IPS DF 4.7 (cell line): Measurements from ENCODE around the gene POLD3.

Source experiments
- DNase-seq: peaks from one replicate; pipeline ENCODE4 v3.0.0-alpha.2; 2013; ENCODE audit warnings: low spot score; ENCODE audit errors: extremely low read depth

The POLD3 gene

DNA sequence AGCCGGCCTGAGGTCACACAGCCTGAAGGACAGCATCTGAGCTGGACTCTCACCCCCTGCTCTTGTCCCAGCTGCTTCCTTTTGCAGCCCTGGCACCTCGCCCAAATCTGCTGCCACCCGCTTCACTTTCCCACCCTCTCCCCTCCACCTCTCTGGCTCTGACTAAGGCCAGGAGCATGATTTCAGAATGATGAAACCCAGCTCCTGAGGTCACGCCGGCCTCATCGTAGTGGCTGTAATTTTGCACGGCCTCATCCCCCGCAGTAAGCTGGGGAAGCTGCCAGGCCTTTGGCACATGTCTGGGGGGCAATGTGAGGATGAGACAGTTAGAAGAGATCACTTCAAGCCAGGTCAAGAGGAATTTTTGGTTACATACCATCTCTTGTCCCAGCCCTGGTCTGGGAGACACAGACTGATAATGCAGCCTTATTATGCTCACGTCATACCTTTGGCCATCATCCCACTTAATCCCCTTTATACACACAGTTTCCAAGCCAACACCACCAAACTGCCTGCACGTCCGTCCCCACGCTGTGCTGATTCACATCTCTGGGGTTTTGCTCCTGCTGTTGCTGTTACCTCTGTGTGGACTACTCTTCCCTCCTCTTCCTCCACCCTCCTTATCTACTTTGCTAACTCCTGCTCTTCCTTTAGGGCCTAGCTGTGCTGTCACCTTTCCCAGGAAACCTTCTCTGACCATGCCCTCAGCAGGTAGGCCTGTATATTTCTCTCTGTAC lies 80.7 kb downstream of the POLD3 start:
- no peak for DNase-seq

DNA sequence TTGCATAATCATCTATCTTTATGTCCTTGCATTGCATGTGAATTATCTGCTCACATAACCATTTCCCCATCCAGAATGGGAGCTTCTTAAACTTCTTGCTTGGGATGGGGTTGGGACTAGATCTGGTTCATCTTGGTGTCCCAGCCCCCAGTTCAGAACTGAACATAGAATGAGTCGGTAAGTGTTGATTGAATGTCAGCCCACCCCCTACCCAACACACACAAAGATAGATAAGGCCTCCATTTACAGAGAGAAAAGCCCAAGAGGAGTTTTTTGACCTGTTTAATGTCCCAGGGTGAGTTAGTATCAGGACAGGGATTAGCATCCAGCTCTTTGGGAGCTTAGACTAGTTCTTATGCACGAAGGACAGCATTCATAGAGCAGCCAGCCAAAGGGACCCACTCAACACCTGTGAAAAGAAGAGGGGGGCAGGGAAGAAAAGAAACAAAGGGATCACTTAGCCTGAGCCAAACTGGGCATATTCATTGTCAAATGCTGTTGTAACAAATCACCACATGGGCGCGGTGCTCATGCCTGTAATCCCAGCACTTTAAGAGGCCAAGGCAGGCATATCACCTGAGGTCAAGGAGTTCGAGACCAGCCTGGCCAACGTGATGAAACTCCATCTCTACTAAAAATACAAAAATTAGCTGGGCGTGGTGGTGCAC lies 81.4 kb downstream of the POLD3 start:
- DNase-seq: no peak

DNA sequence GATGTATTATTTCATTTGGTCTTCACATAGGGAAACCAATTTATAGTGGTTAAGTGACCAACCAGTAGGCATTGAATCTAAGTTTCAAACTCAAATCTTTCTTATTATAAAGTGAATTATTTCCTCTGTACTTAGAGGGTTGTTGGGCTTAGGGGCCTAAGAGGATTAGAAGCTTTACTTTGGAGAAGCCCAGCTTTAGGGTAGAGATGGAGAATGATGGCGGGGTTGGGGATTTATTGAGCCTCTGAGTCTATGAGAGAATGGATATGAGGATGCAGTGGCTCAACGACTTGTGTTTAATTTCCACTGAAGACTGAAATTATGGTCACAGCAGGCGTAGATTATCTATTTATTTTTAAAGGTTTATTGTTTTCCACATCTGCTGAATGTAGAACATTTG lies 83.4 kb downstream of the POLD3 start:
- no peak for DNase-seq

DNA sequence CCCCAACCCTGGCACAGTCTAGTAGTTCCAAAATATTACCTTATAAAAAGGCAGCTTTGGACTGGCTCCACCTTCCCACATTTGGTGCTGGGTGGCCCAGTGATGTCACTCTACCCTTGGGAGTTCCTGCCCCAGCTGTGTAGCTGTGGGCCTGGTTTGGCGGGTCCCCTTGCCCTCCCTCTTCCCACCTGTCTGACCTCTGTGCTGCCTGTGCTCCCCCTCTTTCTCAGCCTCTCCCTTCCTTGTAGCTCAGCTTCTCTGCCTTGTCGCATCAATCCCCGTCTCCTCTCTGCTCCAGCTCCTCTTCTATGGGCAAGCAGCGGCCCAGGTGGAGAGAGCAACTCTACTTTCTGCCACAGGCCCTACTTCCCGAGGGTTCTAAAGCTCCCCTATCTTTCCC lies 84.2 kb downstream of the POLD3 start:
- no peak for DNase-seq

DNA sequence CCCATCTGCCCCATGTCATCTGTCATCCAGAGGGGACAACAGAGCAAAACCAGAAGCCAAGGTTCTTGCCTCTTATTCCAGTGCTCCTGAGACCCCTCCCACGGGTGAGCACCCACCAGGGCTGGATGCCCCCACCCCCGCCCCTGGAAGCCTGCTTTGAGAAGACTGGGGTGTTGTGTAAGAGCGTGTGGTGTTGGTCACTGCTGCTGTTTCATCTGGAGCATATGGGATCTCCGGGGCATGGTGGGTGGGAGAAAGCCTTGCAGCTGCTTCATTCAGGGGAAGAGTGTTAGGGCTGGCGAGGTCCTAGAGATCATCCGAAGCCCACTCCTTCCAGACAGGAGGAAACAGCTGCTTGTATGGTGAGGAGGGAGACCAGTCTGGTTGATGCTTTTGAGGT lies 84.7 kb downstream of the POLD3 start:
- no peak for DNase-seq

DNA sequence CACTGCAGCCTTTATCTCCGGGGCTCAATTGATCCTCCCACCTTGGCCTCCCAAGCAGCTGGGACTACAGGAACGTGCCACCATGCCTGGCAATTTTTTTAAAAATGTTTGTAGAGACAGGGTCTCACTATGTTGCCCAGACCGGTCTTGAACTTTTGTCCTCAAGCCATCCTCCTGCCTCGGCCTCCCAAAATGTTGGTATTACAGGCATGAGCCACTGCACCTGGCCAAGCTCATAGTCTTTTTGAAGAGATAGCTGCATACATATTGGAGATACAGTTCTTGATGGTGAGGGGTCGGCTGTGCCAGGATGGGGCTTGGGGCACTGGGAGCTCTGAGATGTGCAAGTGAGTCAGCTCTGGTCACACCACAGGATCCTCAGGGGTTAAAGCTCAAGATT lies 85.7 kb downstream of the POLD3 start:
- no peak for DNase-seq

DNA sequence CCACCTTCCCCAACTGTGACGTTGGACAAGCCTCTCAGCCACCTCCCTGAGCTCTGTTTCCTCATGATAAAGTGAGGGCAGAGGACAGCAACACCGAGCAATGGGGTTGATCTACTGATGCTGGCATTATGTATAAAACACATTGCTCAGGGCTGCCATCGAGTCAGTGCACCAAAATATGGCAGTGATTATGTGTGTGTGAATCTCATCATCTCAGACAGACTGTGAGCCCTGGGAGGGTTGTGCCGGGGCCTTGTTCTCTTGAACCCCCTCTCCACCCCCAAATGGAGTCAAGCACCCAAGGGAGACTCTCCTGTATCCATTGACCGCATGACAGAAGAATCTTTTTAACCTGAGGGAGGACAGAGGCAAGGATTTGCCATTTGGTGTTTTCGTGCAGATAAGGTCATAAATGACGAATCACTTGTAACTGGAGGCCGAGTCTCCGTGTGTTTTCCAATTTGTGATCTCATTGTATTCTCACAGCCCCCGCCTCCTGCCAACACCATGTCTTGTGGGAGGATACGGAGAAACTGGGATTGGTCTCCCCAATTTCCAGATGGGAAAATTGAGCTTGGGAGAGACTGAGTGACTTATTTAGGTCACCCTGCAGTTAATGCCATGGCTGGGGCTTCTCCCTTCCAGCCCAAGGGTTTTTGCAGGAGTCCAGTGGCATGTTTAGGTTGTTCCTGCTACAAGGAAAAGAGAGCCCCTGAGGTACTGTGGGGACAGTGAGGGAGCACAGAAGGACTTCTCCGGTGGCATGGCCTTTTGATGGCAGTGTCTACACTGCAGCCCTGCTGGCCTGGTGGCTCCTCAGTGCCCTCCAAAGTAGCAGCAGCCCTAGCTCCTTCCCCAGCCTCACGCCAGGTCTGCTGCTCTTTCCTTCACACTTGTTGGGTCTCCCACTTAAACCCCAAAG lies 86.5 kb downstream of the POLD3 start:
- no peak for DNase-seq

DNA sequence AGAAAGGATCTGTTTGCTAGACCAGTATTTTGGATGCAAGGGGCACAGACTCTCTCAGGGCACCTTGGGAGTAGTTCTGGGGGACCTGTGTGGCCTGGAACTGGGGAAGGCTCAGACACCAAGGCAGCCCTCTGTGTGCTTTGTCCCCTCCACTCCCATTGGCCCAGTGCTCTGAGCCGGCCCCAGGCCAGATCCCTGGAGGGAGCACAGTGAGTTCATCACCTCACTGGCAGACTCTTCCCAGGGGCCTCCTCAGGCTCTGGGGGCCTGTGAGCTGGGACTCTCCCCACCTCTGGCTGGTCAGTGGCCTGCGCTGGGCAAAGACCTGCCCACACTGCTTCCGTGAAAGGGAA lies 87.1 kb downstream of the POLD3 start:
- DNase-seq: no peak

DNA sequence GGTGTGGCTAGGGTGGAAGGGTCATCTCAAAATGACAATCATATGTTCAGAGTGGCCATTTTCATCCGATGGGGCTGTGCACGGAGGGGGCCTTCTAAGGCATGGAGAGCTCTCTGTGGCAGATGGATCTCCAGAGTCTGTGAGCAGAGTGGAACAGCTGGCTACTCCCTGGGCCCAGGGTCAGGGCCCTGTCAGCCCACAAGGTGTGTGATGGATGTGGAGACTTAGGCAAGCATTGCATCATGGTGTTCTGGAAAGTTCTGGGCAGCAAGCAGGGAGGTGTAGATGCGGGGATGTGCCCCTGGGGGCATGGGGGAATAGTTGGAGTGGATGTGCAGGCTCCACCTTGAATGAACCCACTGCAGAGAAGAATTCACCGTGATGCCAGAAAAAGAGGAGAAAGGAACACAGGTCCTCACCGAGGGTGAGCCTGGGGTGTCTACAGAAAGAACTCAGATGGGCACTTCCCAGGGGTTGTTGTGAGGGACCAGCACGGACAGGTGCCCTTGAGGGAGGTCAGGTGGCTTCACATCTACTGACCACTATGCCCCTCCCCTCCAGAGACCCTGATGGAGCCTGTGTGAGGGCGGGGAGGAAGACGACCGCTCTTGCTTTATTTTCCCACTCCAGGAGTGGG lies 87.8 kb downstream of the POLD3 start:
- DNase-seq: no peak

DNA sequence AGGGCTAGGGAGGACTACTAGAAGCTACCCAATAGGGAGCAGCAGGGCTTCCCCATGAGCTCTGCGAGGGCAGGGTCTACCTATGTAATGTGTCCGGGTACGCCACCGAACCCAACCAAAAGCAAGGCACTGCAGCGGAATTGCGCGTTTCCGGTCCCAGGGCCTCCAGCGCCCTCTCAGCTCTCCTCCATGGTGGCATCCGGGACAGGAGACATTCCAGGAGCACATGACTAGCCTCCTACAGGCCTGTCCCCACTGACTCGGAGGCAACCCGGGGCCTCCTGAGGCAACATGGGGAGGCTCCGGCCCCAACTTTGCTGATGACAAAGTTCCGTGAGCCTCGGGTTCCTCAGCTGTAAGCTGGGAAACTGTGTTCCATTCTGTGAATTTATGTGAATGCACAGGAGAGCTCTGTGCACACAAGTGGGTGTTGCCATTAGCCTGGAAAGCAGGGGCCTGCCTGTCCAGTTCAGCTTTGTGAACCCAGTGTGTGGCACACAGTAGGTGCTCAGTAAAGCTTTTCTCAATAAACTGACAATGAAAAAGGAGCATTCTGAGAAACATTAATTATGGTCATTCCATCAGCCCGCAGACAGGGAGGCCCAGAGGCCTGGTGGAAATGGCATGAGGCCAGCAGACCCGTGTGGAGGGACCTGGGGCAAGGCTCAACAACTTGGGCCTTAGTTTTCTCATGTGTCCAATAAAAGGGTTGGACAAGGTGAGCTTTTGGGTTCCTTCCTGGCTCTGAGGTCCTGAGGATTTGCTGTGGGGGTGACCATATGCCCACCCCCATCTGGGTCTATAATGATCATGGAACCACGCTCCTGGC lies 88.5 kb downstream of the POLD3 start:
- no peak for DNase-seq

DNA sequence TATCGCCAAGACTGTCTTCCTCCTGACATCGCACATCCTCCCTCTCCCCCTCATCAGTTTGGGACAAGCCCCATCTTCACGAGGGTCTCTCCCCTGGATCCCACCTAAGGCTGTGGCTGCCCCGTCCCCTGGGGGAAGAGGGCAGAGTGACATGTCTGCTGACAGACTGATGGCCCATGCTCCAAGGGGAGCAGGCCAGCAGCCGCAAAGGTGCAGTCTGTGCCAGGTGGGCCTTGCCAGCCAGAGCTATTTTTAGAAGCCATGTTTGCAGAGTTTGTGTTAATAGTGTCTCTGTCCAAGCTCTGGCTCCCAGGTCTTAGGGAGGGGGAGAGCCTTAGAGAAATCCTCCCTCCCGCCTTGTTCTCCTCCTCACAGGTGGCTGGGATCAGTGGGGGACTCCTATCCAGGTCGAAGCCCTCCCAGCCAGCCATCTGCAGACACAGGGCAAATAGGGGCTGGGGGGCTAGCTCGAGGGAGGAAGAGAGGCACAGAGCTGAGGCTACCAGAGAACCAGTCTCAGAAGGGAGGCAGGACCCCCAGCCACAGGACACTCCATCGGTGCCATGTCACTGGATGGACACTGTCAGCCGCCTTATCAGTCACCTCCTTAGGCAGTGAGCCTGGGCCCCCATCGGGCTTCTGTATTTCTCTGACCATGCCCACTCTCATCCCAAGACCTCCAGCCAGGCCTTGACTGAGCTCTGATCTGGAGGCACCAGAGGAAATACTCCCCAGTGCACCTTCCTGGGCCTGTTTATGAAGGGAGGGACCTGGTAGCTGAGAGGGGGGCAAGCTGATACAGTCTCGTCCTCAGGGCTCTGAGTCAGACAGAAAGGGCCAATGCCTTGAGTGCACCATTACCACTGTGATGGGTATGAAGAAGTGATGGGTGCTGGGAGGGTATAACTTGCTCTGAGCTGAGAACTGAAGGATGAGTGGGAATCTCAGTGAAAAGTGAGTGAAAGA lies 89.6 kb downstream of the POLD3 start:
- DNase-seq: no peak

DNA sequence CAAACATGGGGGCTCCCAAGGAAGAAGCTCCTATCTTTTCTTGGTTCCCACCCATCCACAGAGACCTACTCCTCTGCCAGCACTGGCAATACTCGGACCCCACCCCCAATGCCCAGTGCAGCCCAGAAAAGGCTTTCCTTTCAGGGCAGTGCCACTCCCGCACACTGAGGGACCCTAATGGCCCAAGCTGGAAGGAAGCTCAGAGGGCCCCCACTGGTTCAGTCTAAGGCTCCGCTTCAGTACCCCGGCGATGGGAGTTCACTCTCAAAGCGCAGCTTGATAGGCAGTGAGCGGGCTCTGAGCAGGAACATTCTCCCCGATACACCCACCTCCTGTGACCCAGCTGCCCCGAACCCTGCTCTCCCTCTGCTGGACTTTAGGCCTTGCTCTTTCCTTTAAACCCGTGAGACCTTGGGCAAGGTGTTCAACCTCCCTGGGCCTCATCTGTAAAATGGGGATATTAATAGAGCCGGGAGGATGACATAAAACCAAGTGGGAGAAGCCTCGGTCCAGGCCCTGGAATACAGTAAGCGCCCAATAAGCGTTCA lies 90.4 kb downstream of the POLD3 start:
- no peak for DNase-seq

DNA sequence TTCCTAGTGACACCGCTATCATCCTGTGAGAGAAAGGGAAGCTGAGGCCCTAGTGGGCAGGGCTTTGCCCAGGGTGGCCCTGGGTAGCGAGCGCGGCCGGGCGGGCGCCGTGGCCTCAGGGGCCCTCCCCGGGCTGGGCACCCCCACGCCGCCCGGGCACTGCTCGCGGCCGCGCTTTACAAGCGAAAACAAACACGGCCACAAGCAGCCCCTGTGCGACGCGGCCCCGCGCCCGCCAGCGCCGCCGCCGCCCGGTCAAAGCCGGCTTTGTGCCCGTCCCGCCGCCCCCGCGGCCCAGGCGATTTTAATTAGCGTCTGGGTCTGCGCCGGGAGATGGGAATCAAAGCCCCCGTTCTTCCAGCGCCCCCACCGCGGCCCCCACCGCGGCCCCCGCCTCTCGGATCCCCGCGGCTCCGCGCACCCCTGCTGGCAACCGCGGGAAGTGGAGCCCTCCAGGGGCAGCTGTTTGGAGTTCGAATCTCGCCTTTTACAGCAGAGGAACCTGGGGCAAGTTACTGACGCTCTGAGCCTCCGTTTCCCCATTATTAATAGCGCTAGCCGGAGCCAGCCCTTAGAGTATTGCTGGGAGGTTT lies 91.0 kb downstream of the POLD3 start:
- DNase-seq: no peak

DNA sequence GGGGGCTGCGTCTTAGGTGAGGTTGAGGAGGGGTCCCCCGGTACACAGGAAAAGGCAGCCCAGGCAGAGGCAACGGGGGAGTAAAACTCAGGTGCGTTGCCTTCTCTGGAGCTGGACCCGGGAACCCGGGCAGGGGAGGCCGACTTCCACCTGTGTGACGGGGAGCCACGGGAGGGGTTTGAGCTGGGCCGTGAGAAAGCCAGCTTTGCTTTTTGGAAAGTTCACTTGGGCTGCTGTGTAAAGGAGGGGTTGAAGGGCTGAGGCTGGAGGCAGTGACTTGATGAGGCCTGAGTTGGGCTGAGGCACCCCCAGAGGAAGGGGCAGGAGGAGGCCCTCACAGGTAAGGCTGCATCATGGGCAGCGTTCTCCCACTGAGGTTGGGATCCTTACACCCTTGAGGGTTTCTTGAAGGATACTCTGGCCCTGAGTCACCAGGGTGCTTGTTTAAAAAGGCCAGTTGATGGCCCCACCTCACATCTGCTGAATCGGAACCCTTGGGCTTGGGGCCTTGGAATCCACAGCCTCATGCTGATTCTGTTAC lies 91.6 kb downstream of the POLD3 start:
- no peak for DNase-seq

DNA sequence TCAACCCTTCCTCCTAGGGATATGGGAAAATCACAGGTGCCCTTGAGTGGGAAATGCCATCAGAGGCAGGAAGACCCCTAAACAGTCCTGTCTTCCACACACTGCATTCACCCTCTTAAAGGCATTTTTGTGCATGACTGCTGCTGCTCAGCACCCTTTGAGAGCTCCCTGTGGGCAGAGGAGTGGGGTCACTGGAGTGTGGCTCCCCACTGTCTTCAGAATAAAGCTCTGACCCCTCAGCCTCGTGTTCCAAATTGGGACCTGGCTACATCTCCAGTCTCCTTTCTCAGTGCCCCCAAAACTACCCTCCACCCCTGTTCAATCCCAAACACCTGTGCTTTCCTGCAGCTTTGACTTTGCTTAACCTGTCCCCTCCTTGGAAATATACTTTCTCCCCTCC lies 92.3 kb downstream of the POLD3 start:
- no peak for DNase-seq

DNA sequence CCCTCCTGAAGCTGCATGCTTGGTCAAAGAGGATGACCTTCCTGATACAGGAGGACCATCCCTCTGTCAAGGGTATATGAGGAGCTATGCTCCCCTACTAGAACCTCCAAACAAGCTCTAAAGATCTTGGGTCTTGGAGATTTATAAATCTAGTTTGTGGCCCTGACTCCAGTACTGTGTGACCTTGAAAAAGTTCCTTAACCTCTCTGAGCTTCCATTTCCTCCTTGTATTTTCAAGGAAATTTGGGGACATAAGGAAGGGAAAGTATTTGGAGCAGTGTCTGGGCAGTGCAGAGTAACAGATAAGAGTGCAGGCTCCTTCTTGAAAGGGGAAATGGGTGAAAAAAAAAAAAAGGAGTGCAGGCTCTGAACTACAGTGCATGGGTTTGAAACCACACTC lies 93.0 kb downstream of the POLD3 start:
- DNase-seq: no peak

DNA sequence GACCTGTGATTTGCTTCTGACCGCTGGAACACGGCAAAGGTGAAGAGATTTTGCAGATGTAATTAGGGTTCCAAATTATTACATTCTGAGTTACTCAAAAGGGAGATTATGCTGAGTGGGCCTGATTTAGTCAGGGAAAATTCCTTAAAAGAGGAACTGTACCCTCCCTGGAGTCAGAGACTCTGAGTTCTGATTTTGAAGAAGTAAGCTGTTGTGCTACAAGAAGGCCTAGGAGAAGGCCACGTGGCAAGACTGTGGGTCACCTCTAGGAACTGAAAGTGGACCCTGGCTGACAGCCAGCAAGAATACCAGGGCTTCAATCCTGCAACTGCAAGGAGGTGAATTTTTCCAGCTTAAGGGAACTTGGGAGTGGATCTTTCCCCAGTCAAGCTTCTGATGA lies 93.5 kb downstream of the POLD3 start:
- no peak for DNase-seq

DNA sequence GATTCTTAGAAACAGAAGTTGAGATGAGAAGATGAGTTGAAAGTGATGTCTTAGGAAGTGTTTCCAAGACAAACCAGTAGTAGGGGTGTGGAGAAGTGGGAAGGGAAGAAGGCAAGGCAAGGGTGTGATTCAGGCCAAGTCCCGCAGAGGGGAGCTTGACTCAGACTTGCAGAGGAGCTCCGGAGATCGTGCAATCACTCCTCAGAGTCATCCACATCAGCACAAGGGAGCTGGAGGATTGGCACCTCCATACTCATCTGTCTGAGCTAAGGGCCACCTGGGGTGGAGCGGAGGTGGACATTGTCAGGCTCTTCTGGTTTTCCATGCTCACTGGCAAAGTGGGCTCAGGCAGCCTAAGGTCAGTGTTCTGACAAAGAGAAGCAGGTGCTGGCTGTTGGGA lies 94.4 kb downstream of the POLD3 start:
- DNase-seq: no peak
